H9 (cell line): Measurements from ENCODE around the gene TMCC1. TPM values are rescaled to one million over a fixed set of nuclear protein-coding genes. Genes with fewer than 3 reads are reported as not detected.

ENCODE experiments used
- DNase-seq: peaks from one replicate; pipeline ENCODE4 v3.0.0-alpha.2; 2017
- H2AFZ ChIP-seq: one replicate; pipeline ENCODE4 v1.6.1; 2013; ENCODE audit warnings: mild to moderate bottlenecking, low read length, control low read depth, moderate library complexity
- H2AK5ac ChIP-seq: 2 replicates; pipeline ENCODE4 v1.6.1; 2013; ENCODE audit warnings: low read length, control low read depth, mixed read lengths; ENCODE audit not compliant: insufficient read length
- H2BK120ac ChIP-seq: one replicate; pipeline ENCODE4 v1.6.1; 2013; ENCODE audit warnings: low read depth, mild to moderate bottlenecking, low read length, control low read depth, inconsistent platforms; ENCODE audit not compliant: poor library complexity, severe bottlenecking
- H2BK12ac ChIP-seq: 2 replicates; pipeline ENCODE4 v1.6.1; 2013; ENCODE audit warnings: low read length, control low read depth, mixed read lengths, low read depth; ENCODE audit not compliant: insufficient read length
- H2BK15ac ChIP-seq: 2 replicates; pipeline ENCODE4 v1.6.1; 2013; ENCODE audit warnings: low read depth, low read length, control low read depth
- H2BK20ac ChIP-seq: one replicate; pipeline ENCODE4 v1.6.1; 2013; ENCODE audit warnings: low read depth, mild to moderate bottlenecking, low read length, control low read depth, inconsistent platforms; ENCODE audit not compliant: poor library complexity, severe bottlenecking
- H2BK5ac ChIP-seq: 2 replicates; pipeline ENCODE4 v1.6.1; 2013; ENCODE audit warnings: low read length, control low read depth, mixed read lengths; ENCODE audit not compliant: insufficient read length
- H3K14ac ChIP-seq: 2 replicates; pipeline ENCODE4 v1.6.1; 2013; ENCODE audit warnings: low read length, control low read depth; ENCODE audit not compliant: insufficient read depth
- H3K18ac ChIP-seq: 2 replicates; pipeline ENCODE4 v1.6.1; 2013; ENCODE audit warnings: low read depth, mild to moderate bottlenecking, mixed read lengths, low read length, control low read depth; ENCODE audit not compliant: insufficient read length
- H3K23ac ChIP-seq: 2 replicates; pipeline ENCODE4 v1.6.1; 2013; ENCODE audit warnings: low read length, control low read depth, mixed read lengths, low read depth; ENCODE audit not compliant: insufficient read length
- H3K23me2 ChIP-seq: 2 replicates; pipeline ENCODE4 v1.6.1; 2013; ENCODE audit warnings: low read depth, mild to moderate bottlenecking, mixed read lengths, low read length, control low read depth; ENCODE audit not compliant: insufficient read length, poor library complexity, severe bottlenecking
- H3K27ac ChIP-seq: 2 replicates; pipeline ENCODE4 v1.5.1; 2013; ENCODE audit warnings: low read length, control low read depth, mixed read lengths, low read depth; ENCODE audit not compliant: insufficient read length
- H3K27me3 ChIP-seq: 2 replicates; pipeline ENCODE4 v1.6.1; 2013; ENCODE audit warnings: low read length, control low read depth, inconsistent platforms; ENCODE audit not compliant: insufficient read depth
- H3K4ac ChIP-seq: 2 replicates; pipeline ENCODE4 v1.6.1; 2013; ENCODE audit warnings: low read depth, mild to moderate bottlenecking, control low read depth, inconsistent platforms, low read length, moderate library complexity
- H3K4me1 ChIP-seq: 2 replicates; pipeline ENCODE4 v1.6.1; 2013; ENCODE audit warnings: low read length, control low read depth, inconsistent platforms; ENCODE audit not compliant: insufficient read depth
- H3K4me2 ChIP-seq: 2 replicates; pipeline ENCODE4 v1.6.1; 2013; ENCODE audit warnings: low read length, control low read depth, mixed read lengths; ENCODE audit not compliant: insufficient read length, insufficient read depth
- H3K56ac ChIP-seq: 2 replicates; pipeline ENCODE4 v1.6.1; 2013; ENCODE audit warnings: low read depth, mild to moderate bottlenecking, mixed read lengths, low read length, control low read depth; ENCODE audit not compliant: insufficient read length
- H3K79me1 ChIP-seq: 2 replicates; pipeline ENCODE4 v1.6.1; 2013; ENCODE audit warnings: low read depth, mild to moderate bottlenecking, moderate library complexity, low read length, control low read depth, inconsistent platforms; ENCODE audit not compliant: insufficient read depth, poor library complexity, severe bottlenecking
- H3K79me2 ChIP-seq: 2 replicates; pipeline ENCODE4 v1.6.1; 2013; ENCODE audit warnings: low read length, control low read depth, inconsistent platforms; ENCODE audit not compliant: insufficient read depth
- H3K9ac ChIP-seq: 2 replicates; pipeline ENCODE4 v1.6.1; 2013; ENCODE audit warnings: low read length, control low read depth, mixed read lengths; ENCODE audit not compliant: insufficient read length; ENCODE audit errors: extremely low read depth
- H3K9me3 ChIP-seq: one replicate; pipeline ENCODE4 v1.6.1; 2013; ENCODE audit warnings: low read depth, low read length, inconsistent platforms; ENCODE audit not compliant: control insufficient read depth
- H3T11ph ChIP-seq: one replicate; pipeline ENCODE4 v1.6.1; 2013; ENCODE audit warnings: mild to moderate bottlenecking, low read length, control low read depth, inconsistent platforms
- H4K20me1 ChIP-seq: one replicate; pipeline ENCODE4 v1.6.1; 2013; ENCODE audit not compliant: control insufficient read depth, insufficient read length, insufficient read depth
- H4K5ac ChIP-seq: 2 replicates; pipeline ENCODE4 v1.6.1; 2013; ENCODE audit warnings: low read depth, mild to moderate bottlenecking, mixed read lengths, low read length, control low read depth; ENCODE audit not compliant: insufficient read length
- H4K8ac ChIP-seq: replicated peaks from 2 replicates; pipeline ENCODE4 v1.6.1; 2013; ENCODE audit warnings: low read length, control low read depth, mixed read lengths, low read depth; ENCODE audit not compliant: insufficient read length
- H4K91ac ChIP-seq: 2 replicates; pipeline ENCODE4 v1.6.1; 2013; ENCODE audit warnings: low read depth, mild to moderate bottlenecking, moderate library complexity, mixed read lengths, low read length, control low read depth; ENCODE audit not compliant: insufficient read length
- H3K27ac Mint-ChIP-seq, 3 experiments: 2 replicates in 2 of 3; 3 replicates in 1 of 3; pipeline ENCODE4 v1.8.0; 2020 to 2021; ENCODE audit warnings: mixed read lengths in 3 of 3, mild to moderate bottlenecking in 1 of 3, moderate library complexity in 1 of 3
- H3K27me3 Mint-ChIP-seq: 2 replicates; pipeline ENCODE4 v1.8.0; 2021; ENCODE audit warnings: low read depth, mild to moderate bottlenecking, moderate library complexity, mixed read lengths
- H3K36me3 Mint-ChIP-seq, 3 experiments: 2 replicates in 2 of 3; 3 replicates in 1 of 3; pipeline ENCODE4 v1.8.0; 2020 to 2021; ENCODE audit warnings: low read depth in 3 of 3, mixed read lengths in 3 of 3; ENCODE audit not compliant: insufficient read depth in 1 of 3
- H3K4me1 Mint-ChIP-seq, 2 experiments: 2 replicates each; pipeline ENCODE4 v1.8.0; 2020; ENCODE audit warnings: mixed read lengths in 2 of 2
- H3K4me3 Mint-ChIP-seq, 2 experiments: 2 replicates in 1 of 2; 3 replicates in 1 of 2; pipeline ENCODE4 v1.8.0; 2020 to 2021; ENCODE audit warnings: mild to moderate bottlenecking in 2 of 2, mixed read lengths in 2 of 2, moderate library complexity in 1 of 2
- H3K9me3 Mint-ChIP-seq, 2 experiments: 2 replicates in 1 of 2; 3 replicates in 1 of 2; pipeline ENCODE4 v1.8.0; 2020; ENCODE audit warnings: mild to moderate bottlenecking in 2 of 2, mixed read lengths in 2 of 2, moderate library complexity in 1 of 2
- WGBS: extraction: QIAGEN DNeasy Blood & Tissue Kit; methylation state at CpG from one replicate; pipeline ENCODE4 v1.1.7; 2013; ENCODE audit warnings: missing lambda C conversion rate, low lambda C conversion rate, mixed read lengths; ENCODE audit not compliant: insufficient read length; ENCODE audit errors: extremely low coverage; 5-methylcytosine and 5-hydroxymethylcytosine counted together
- total RNA-seq: library from RNA; stranded (reverse); gene quantifications from 2 replicates; pipeline ENCODE4 v1.2.1, GENCODE V29; 2021
- TF ChIP-seq, protein P1 (sequence below): fragments of 200-600 bp; sonication (generic); conservative IDR thresholded peaks from 3 replicates; pipeline ENCODE4 v1.8.0; 2021; ENCODE audit warnings: antibody characterized with exemption, mild to moderate bottlenecking

The TMCC1 gene
- total RNA-seq, 1 experiment from 2014 or later, result 24.4 TPM

DNA sequence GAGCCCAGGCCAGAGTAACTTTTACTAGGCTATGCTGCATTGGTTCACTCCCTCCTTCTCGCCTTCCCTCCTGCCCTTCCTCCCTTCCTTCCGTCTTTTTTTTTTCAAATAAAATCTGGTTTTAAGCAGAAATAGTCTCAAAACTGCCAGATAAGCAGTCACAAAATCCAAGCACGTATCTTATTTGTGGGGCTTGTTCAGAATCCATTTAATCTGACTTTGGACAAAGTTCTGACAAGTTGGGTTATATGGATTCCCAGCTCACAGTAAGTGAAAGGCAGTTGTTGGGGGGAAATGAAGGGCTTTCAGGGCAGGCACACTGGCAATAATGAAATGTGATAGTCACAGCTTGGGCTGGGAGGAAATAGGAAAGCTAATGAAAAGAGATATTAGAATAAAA, 255.0 kb downstream of the TMCC1 start:
- no peaks in the 10 kb centered on the region for H3K27me3 ChIP-seq
- no peaks in the 10 kb centered on the region for H3K79me2 ChIP-seq
- no peak overlapping the region for H2BK15ac ChIP-seq
- H3K4ac ChIP-seq, result no peak overlapping the region
- H3K56ac ChIP-seq, result no peak overlapping the region
- Mint-ChIP-seq H3K36me3 (peaks cover 1 to 15% (median 1%) of the 10 kb centered on the region in 3 experiments; a peak in 5 of 7 replicates), H3K27me3 (no peaks in the 10 kb centered on the region; the same call in 1 of the 2 replicates), H3K4me3 (no peak overlapping the region), H3K9me3 (peaks cover 9 to 15% of the 10 kb centered on the region in 2 experiments), H3K4me1 (peaks cover 15 to 18% of the 10 kb centered on the region in 2 experiments), H3K27ac (no peak overlapping the region)
- H3K14ac ChIP-seq, result no peak overlapping the region
- TF ChIP-seq, protein P1, sequence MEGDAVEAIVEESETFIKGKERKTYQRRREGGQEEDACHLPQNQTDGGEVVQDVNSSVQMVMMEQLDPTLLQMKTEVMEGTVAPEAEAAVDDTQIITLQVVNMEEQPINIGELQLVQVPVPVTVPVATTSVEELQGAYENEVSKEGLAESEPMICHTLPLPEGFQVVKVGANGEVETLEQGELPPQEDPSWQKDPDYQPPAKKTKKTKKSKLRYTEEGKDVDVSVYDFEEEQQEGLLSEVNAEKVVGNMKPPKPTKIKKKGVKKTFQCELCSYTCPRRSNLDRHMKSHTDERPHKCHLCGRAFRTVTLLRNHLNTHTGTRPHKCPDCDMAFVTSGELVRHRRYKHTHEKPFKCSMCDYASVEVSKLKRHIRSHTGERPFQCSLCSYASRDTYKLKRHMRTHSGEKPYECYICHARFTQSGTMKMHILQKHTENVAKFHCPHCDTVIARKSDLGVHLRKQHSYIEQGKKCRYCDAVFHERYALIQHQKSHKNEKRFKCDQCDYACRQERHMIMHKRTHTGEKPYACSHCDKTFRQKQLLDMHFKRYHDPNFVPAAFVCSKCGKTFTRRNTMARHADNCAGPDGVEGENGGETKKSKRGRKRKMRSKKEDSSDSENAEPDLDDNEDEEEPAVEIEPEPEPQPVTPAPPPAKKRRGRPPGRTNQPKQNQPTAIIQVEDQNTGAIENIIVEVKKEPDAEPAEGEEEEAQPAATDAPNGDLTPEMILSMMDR, result no peak
- no peaks in the 10 kb centered on the region for H3K23me2 ChIP-seq
- no peaks in the 10 kb centered on the region for H3K4me1 ChIP-seq
- H2BK20ac ChIP-seq, result no peak overlapping the region
- no peak overlapping the region for H3K9ac ChIP-seq
- WGBS, result no CpG with 5 or more reads among the region's 3 CpGs
- H4K91ac ChIP-seq, result no peak overlapping the region
- H4K8ac ChIP-seq, result no peak overlapping the region
- no peak overlapping the region for H2BK12ac ChIP-seq
- H3K23ac ChIP-seq, result no peak overlapping the region
- no peaks in the 10 kb centered on the region for H4K20me1 ChIP-seq
- no peak overlapping the region for H2AFZ ChIP-seq
- no peaks in the 10 kb centered on the region for H3K9me3 ChIP-seq
- no peak overlapping the region for H3K4me2 ChIP-seq
- H3K79me1 ChIP-seq, result no peaks in the 10 kb centered on the region
- H4K5ac ChIP-seq, result no peak overlapping the region
- DNase-seq, result no peak
- H2BK120ac ChIP-seq, result no peak overlapping the region
- no peak overlapping the region for H3K27ac ChIP-seq
- H3T11ph ChIP-seq, result no peak overlapping the region
- no peak overlapping the region for H2AK5ac ChIP-seq
- H2BK5ac ChIP-seq, result no peak overlapping the region
- no peak overlapping the region for H3K18ac ChIP-seq
